HepG2 (cell line): ENCODE measurements around the gene PRMT7. TPM values are rescaled to one million over a fixed set of nuclear protein-coding genes. Genes with fewer than 3 reads are reported as not detected.
A peak's percentile ranks its signal among the peaks of the same experiment; 100 is the strongest.

Source experiments
- DNMT1 ChIP-seq: sonication (generic); formaldehyde crosslinking; IDR thresholded peaks from 2 replicates; pipeline ENCODE4 v1.5.1; 2020; ENCODE audit warnings: mild to moderate bottlenecking, missing genetic modification reagents
- GTF3A ChIP-seq: sonication (generic); formaldehyde crosslinking; conservative IDR thresholded peaks from 2 replicates; pipeline ENCODE4 v1.4.0; 2020; ENCODE audit warnings: mild to moderate bottlenecking, missing genetic modification reagents
- ISX ChIP-seq: sonication (generic); formaldehyde crosslinking; conservative IDR thresholded peaks from 2 replicates; pipeline ENCODE4 v1.5.0; 2020; ENCODE audit warnings: missing genetic modification reagents
- KDM3A ChIP-seq: IDR thresholded peaks from 2 replicates; pipeline ENCODE4 v1.6.1; 2018; ENCODE audit warnings: low read depth, missing compliant biosample characterization
- NFE2L2 ChIP-seq: fragments of 150-350 bp; IDR thresholded peaks from 2 replicates; pipeline ENCODE4 v1.6.1; 2014; ENCODE audit warnings: low read length
- RFX3 ChIP-seq: IDR thresholded peaks from 2 replicates; pipeline ENCODE4 v1.6.1; 2016; ENCODE audit warnings: missing biosample characterization, missing genetic modification reagents
- SIX1 ChIP-seq: sonication (generic); formaldehyde crosslinking; IDR thresholded peaks from 2 replicates; pipeline ENCODE4 v1.4.0; 2020; ENCODE audit warnings: missing genetic modification reagents, borderline replicate concordance
- SP5 ChIP-seq: IDR thresholded peaks from 2 replicates; pipeline ENCODE4 v1.6.1; 2016; ENCODE audit warnings: low read depth, borderline replicate concordance
- XBP1 ChIP-seq: sonication (generic); formaldehyde crosslinking; IDR thresholded peaks from 2 replicates; pipeline ENCODE4 v1.5.0; 2020; ENCODE audit warnings: missing genetic modification reagents
- YY1 ChIP-seq: IDR thresholded peaks from 2 replicates; pipeline ENCODE4 v1.6.1; 2011; ENCODE audit warnings: low read length, low read depth, moderate library complexity, mild to moderate bottlenecking; ENCODE audit not compliant: insufficient read depth, insufficient replicate concordance
- ZBTB38 ChIP-seq: sonication (generic); formaldehyde crosslinking; IDR thresholded peaks from 2 replicates; pipeline ENCODE4 v1.5.1; 2020; ENCODE audit warnings: mild to moderate bottlenecking, missing genetic modification reagents
- ZFAT ChIP-seq: sonication (generic); formaldehyde crosslinking; conservative IDR thresholded peaks from 2 replicates; pipeline ENCODE4 v1.8.1; 2023; ENCODE audit warnings: missing genetic modification reagents, inconsistent platforms
- ZNF292 ChIP-seq: sonication (generic); formaldehyde crosslinking; IDR thresholded peaks from 2 replicates; pipeline ENCODE4 v1.8.1; 2022; ENCODE audit warnings: mild to moderate bottlenecking, low read depth, missing genetic modification reagents, borderline replicate concordance
- ZNF468 ChIP-seq: sonication (generic); formaldehyde crosslinking; IDR thresholded peaks from 2 replicates; pipeline ENCODE4 v1.8.0; 2022; ENCODE audit warnings: mild to moderate bottlenecking, moderate library complexity, missing genetic modification reagents
- ZNF605 ChIP-seq: sonication (generic); formaldehyde crosslinking; IDR thresholded peaks from 2 replicates; pipeline ENCODE4 v1.8.0; 2022; ENCODE audit warnings: mild to moderate bottlenecking, missing genetic modification reagents
- ZNF737 ChIP-seq: sonication (generic); formaldehyde crosslinking; IDR thresholded peaks from 2 replicates; pipeline ENCODE4 v1.5.0; 2020; ENCODE audit warnings: missing genetic modification reagents, mild to moderate bottlenecking, borderline replicate concordance
- polyA plus RNA-seq, 8 experiments: library from polyadenylated mRNA; depleted of rRNA in 3 of 8; stranded (reverse) in 7 of 8; unstranded in 1 of 8; fragments of >200 nt; fragmentation: Illumina TruSeq in 4 of 8; extraction: Trizol in 4 of 8; gene quantifications; 2 replicates each; pipeline versions ENCODE4 v1.2.1 to v1.2.3, GENCODE V29; 2011 to 2016; ENCODE audit warnings: low read depth in 4 of 8, missing spikeins in 1 of 8, mixed read lengths in 1 of 8; ENCODE audit not compliant: insufficient read depth in 1 of 8
- total RNA-seq, 5 experiments: library from RNA; depleted of rRNA; stranded (reverse); fragments of >200 nt; fragmentation: Illumina TruSeq; extraction: Trizol; gene quantifications; 2 replicates each; pipeline ENCODE4 v1.2.3, GENCODE V29; 2016; ENCODE audit warnings: low read depth in 1 of 5
- TF ChIP-seq, protein P1 (sequence below): sonication (generic); formaldehyde crosslinking; IDR thresholded peaks from 2 replicates; pipeline ENCODE4 v1.4.0; 2020; ENCODE audit warnings: missing genetic modification reagents
- TF ChIP-seq, protein P2 (sequence below): sonication (generic); formaldehyde crosslinking; IDR thresholded peaks from 2 replicates; pipeline ENCODE4 v1.8.0; 2022; ENCODE audit warnings: mild to moderate bottlenecking, missing genetic modification reagents, moderate library complexity
- TF ChIP-seq, protein P3 (sequence below): sonication (generic); formaldehyde crosslinking; IDR thresholded peaks from 2 replicates; pipeline ENCODE4 v1.4.0; 2020; ENCODE audit warnings: mild to moderate bottlenecking, missing genetic modification reagents
- TF ChIP-seq, protein P4 (sequence below): sonication (generic); formaldehyde crosslinking; IDR thresholded peaks from 2 replicates; pipeline ENCODE4 v1.8.0; 2022; ENCODE audit warnings: missing genetic modification reagents, mild to moderate bottlenecking, moderate library complexity, borderline replicate concordance
- TF ChIP-seq, protein P5 (sequence below): sonication (generic); formaldehyde crosslinking; IDR thresholded peaks from 2 replicates; pipeline ENCODE4 v1.5.1; 2020; ENCODE audit warnings: missing genetic modification reagents, mild to moderate bottlenecking, borderline replicate concordance
- TF ChIP-seq, protein P6 (sequence below): sonication (generic); formaldehyde crosslinking; IDR thresholded peaks from 2 replicates; pipeline ENCODE4 v1.8.0; 2022; ENCODE audit warnings: missing genetic modification reagents, mild to moderate bottlenecking, inconsistent platforms, borderline replicate concordance

PRMT7 gene
- total and polyA plus RNA-seq, 2 of the 13 experiments (the other 11 are each of a cell fraction or from before 2014, with no cell fraction given): 47.5 to 55.0 TPM

DNA sequence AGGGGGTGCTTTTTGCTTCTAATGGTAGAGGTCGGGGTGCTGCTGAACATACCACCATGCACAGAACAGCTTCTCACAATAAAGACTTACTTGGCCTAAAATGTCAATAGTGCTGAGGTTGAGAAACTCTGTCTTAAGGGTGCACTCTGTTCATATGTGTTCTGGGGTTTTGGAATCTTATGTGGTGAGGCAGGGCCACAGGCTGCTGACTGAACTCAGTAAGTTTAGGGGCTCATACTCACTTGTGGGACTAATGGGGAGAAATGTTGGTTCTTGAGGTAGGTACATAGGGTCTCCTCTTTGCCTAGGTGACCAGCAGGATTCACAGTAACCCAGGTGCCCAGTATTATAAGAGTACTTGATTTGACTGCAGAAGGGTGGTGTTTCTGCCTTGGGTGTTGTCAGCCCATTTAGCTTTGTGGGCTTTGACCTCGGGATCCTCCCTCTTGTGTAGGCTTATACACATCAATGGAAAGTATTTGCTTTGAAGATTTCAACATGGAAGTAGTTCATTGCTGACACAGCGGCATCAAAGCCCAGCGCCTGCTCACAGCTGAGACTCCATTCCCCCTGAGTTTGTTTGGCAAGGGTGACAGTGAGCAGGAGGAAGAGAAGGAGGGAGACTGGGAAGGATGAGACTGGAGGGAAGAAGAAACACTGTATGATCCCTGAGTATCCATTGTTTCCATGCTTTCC is 29.3 kb upstream of the PRMT7 start (continued):
- no peak for TF ChIP-seq ZNF737
- TF ChIP-seq DNMT1: no peak
- peak; percentile 99 for TF ChIP-seq SP5 (CRISPR knock-in tag)
- TF ChIP-seq ZNF605 (CRISPR knock-in tag): peak; percentile 84
- no peak for TF ChIP-seq ZFAT (CRISPR knock-in tag)
- TF ChIP-seq XBP1 (CRISPR knock-in tag): no peak
- TF ChIP-seq SIX1 (CRISPR knock-in tag): peak; percentile 70; the same call in 1 of the 2 replicates
- TF ChIP-seq NFE2L2: peak; percentile 24; the same call in 1 of the 2 replicates
- TF ChIP-seq, protein P1, sequence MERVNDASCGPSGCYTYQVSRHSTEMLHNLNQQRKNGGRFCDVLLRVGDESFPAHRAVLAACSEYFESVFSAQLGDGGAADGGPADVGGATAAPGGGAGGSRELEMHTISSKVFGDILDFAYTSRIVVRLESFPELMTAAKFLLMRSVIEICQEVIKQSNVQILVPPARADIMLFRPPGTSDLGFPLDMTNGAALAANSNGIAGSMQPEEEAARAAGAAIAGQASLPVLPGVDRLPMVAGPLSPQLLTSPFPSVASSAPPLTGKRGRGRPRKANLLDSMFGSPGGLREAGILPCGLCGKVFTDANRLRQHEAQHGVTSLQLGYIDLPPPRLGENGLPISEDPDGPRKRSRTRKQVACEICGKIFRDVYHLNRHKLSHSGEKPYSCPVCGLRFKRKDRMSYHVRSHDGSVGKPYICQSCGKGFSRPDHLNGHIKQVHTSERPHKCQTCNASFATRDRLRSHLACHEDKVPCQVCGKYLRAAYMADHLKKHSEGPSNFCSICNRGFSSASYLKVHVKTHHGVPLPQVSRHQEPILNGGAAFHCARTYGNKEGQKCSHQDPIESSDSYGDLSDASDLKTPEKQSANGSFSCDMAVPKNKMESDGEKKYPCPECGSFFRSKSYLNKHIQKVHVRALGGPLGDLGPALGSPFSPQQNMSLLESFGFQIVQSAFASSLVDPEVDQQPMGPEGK (CRISPR knock-in tag): peak; percentile 85
- TF ChIP-seq, protein P2, sequence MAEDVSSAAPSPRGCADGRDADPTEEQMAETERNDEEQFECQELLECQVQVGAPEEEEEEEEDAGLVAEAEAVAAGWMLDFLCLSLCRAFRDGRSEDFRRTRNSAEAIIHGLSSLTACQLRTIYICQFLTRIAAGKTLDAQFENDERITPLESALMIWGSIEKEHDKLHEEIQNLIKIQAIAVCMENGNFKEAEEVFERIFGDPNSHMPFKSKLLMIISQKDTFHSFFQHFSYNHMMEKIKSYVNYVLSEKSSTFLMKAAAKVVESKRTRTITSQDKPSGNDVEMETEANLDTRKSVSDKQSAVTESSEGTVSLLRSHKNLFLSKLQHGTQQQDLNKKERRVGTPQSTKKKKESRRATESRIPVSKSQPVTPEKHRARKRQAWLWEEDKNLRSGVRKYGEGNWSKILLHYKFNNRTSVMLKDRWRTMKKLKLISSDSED (CRISPR knock-in tag): no peak
- TF ChIP-seq, protein P3, sequence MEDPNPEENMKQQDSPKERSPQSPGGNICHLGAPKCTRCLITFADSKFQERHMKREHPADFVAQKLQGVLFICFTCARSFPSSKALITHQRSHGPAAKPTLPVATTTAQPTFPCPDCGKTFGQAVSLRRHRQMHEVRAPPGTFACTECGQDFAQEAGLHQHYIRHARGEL (CRISPR knock-in tag): 0 out of 2 replicates have a peak, but pooled peaks have one; percentile 53
- TF ChIP-seq ZNF292 (CRISPR knock-in tag): peak; percentile 92; the same call in 1 of the 2 replicates
- TF ChIP-seq YY1: peak; percentile 75
- TF ChIP-seq, protein P4, sequence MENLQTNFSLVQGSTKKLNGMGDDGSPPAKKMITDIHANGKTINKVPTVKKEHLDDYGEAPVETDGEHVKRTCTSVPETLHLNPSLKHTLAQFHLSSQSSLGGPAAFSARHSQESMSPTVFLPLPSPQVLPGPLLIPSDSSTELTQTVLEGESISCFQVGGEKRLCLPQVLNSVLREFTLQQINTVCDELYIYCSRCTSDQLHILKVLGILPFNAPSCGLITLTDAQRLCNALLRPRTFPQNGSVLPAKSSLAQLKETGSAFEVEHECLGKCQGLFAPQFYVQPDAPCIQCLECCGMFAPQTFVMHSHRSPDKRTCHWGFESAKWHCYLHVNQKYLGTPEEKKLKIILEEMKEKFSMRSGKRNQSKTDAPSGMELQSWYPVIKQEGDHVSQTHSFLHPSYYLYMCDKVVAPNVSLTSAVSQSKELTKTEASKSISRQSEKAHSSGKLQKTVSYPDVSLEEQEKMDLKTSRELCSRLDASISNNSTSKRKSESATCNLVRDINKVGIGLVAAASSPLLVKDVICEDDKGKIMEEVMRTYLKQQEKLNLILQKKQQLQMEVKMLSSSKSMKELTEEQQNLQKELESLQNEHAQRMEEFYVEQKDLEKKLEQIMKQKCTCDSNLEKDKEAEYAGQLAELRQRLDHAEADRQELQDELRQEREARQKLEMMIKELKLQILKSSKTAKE: peak; percentile 55; the same call in 1 of the 2 replicates
- TF ChIP-seq GTF3A (CRISPR knock-in tag): no peak
- TF ChIP-seq, protein P5, sequence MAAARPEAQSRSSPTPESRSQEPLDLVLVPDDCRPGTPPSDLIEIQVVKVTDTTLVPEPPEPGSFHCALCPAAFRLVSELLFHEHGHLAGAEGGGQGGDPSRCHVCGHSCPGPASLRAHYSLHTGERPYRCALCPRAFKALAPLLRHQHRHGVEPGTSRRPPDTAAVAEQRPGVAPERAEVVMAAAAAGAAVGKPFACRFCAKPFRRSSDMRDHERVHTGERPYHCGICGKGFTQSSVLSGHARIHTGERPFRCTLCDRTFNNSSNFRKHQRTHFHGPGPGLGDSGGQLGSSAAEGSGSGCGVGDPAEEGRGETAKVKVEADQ (CRISPR knock-in tag): peak; percentile 76
- no peak for TF ChIP-seq RFX3 (CRISPR knock-in tag)
- TF ChIP-seq ISX: no peak
- no peak for TF ChIP-seq KDM3A (CRISPR knock-in tag)
- TF ChIP-seq, protein P6, sequence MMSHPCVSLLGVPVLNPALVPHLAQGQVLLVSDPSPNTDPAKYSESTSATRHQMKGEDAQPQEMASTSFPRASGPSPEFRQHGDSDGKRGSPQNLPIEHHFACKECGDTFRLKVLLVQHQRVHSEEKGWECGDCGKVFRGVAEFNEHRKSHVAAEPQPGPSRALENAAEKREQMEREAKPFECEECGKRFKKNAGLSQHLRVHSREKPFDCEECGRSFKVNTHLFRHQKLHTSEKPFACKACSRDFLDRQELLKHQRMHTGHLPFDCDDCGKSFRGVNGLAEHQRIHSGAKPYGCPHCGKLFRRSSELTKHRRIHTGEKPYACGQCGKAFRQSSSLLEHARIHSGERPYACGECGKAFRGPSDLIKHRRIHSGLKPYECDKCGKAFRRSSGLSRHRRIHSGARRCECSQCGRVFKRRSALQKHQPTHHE: no peak
- peak; percentile 62; the same call in 1 of the 2 replicates for TF ChIP-seq ZBTB38
- TF ChIP-seq ZNF468: no peak
